Stimulated activated CD8-positive, alpha-beta memory T cell treated with anti-CD3 and anti-CD28 coated beads, Interleukin-7, amount 100 ng/mL, for 4 hours (primary cell): ENCODE measurements around the gene EPHA2.

Source experiments
- DNase-seq, 2 donors: peaks; one replicate each; pipeline ENCODE4 v3.0.0-alpha.2; 2020; ENCODE audit warnings: low read depth in 2 of 2

The EPHA2 gene

GRCh38 chr1:16149702-16150488 is 6.0 kb downstream of the EPHA2 start:
- DNase-seq, result no peak

- no peak for DNase-seq
Measured at GRCh38 chr1:16149146-16149545, 6.7 kb downstream of the EPHA2 start.

GRCh38 chr1:16148329-16149092 is 7.4 kb downstream of the EPHA2 start:
- no peak for DNase-seq

GRCh38 chr1:16147156-16147926 is 8.5 kb downstream of the EPHA2 start:
- no peak for DNase-seq

- DNase-seq, result no peak
Measured at GRCh38 chr1:16146279-16147155, 9.4 kb downstream of the EPHA2 start.

GRCh38 chr1:16145662-16146278 is 10.1 kb downstream of the EPHA2 start:
- DNase-seq, result no peak

GRCh38 chr1:16145030-16145661 is 10.7 kb downstream of the EPHA2 start:
- no peak for DNase-seq

- DNase-seq, result no peak
Measured at GRCh38 chr1:16144325-16145029, 11.4 kb downstream of the EPHA2 start.

GRCh38 chr1:16143566-16144324 is 12.1 kb downstream of the EPHA2 start:
- DNase-seq, result no peak

- DNase-seq, result no peak
Measured at GRCh38 chr1:16143005-16143565, 12.8 kb downstream of the EPHA2 start.

- no peak for DNase-seq
Measured at GRCh38 chr1:16142383-16142995, 13.4 kb downstream of the EPHA2 start.

- no peak for DNase-seq
Measured at GRCh38 chr1:16141573-16142336, 14.1 kb downstream of the EPHA2 start.

GRCh38 chr1:16140068-16140596 is 15.7 kb downstream of the EPHA2 start:
- no peak for DNase-seq

- DNase-seq, result no peak
Measured at GRCh38 chr1:16139473-16139962, 16.4 kb downstream of the EPHA2 start.

- no peak for DNase-seq
Measured at GRCh38 chr1:16138772-16139221, 17.1 kb downstream of the EPHA2 start.

GRCh38 chr1:16137890-16138467 is 17.9 kb downstream of the EPHA2 start:
- no peak for DNase-seq

- no peak for DNase-seq
Measured at GRCh38 chr1:16135501-16135900, 20.4 kb downstream of the EPHA2 start.
